Measurements from ENCODE around the gene NRIP3.

- TF ChIP-seq MAX (IDR thresholded peaks at IDR 0.05; ENCODE audit: insufficient read depth, insufficient read length) (no peak), FOS (IDR thresholded peaks at IDR 0.05; ENCODE audit: borderline replicate concordance, insufficient read depth, low read length) (no peak), CTCF (IDR thresholded peaks at IDR 0.05; ENCODE audit: extremely low read depth in 1 of 2, insufficient read depth in 1 of 2, low read depth in 1 of 2, low read length in 2 of 2) (no peak), POLR2AphosphoS5 (IDR thresholded peaks at IDR 0.05; ENCODE audit: insufficient read depth, low read depth, low read length) (no peak), POLR2A (IDR thresholded peaks at IDR 0.05; ENCODE audit: low read depth, low read length) (no peak), MYC (IDR thresholded peaks at IDR 0.05; ENCODE audit: low read depth, low read length) (no peak), EZH2 (IDR thresholded peaks at IDR 0.05; ENCODE audit: borderline replicate concordance, low read depth, low read length, severe bottlenecking) (no peak), JUN (IDR thresholded peaks at IDR 0.05; ENCODE audit: borderline replicate concordance, insufficient read depth, insufficient read length, low read depth) (no peak), GATA2 (IDR thresholded peaks at IDR 0.05; ENCODE audit: insufficient read depth, insufficient read length, low read depth, low read length) (no peak)
Measured at GRCh38 chr11:9016916-9017642, 13.3 kb upstream of the NRIP3 start.

Data from endothelial cell of umbilical vein (primary cell).